Hepatocyte (in vitro differentiated cells): Measurements from ENCODE around the gene RGS1. TPM values are rescaled to one million over a fixed set of nuclear protein-coding genes. Genes with fewer than 3 reads are reported as not detected.

Source experiments
- DNase-seq: peaks from one replicate; pipeline ENCODE4 v3.0.0-alpha.2; 2016; ENCODE audit warnings: low spot score
- H2AFZ ChIP-seq: fragments of 200-600 bp; sonication (generic); 2 replicates; pipeline ENCODE4 v1.6.0; 2016; ENCODE audit warnings: antibody characterized with exemption, mild to moderate bottlenecking
- H3K27ac ChIP-seq: fragments of 200-600 bp; sonication (generic); 2 replicates; pipeline ENCODE4 v1.5.1; 2016; ENCODE audit warnings: mild to moderate bottlenecking
- H3K27me3 ChIP-seq: fragments of 200-600 bp; sonication (generic); 2 replicates; pipeline ENCODE4 v1.6.1; 2016
- H3K36me3 ChIP-seq: fragments of 200-600 bp; sonication (generic); replicated peaks from 2 replicates; pipeline ENCODE4 v1.5.1; 2016; ENCODE audit warnings: low read depth; ENCODE audit not compliant: insufficient read depth
- H3K4me1 ChIP-seq: fragments of 200-600 bp; sonication (generic); 2 replicates; pipeline ENCODE4 v1.5.1; 2016; ENCODE audit warnings: mild to moderate bottlenecking, moderate library complexity; ENCODE audit not compliant: insufficient read depth
- H3K4me2 ChIP-seq: fragments of 200-600 bp; sonication (generic); 2 replicates; pipeline ENCODE4 v1.6.0; 2016
- H3K4me3 ChIP-seq: fragments of 200-600 bp; sonication (generic); 2 replicates; pipeline ENCODE4 v1.5.1; 2016; ENCODE audit warnings: mild to moderate bottlenecking
- H3K79me2 ChIP-seq: fragments of 200-600 bp; sonication (generic); 2 replicates; pipeline ENCODE4 v1.6.0; 2017; ENCODE audit warnings: mild to moderate bottlenecking
- H3K9me2 ChIP-seq: fragments of 200-600 bp; sonication (generic); replicated peaks from 2 replicates; pipeline ENCODE4 v1.6.0; 2017; ENCODE audit warnings: mild to moderate bottlenecking; ENCODE audit not compliant: insufficient read depth
- H3K9me3 ChIP-seq: fragments of 200-600 bp; sonication (generic); 2 replicates; pipeline ENCODE4 v1.5.1; 2016; ENCODE audit warnings: low read depth, mild to moderate bottlenecking
- H4K20me1 ChIP-seq: fragments of 200-600 bp; sonication (generic); 2 replicates; pipeline ENCODE4 v1.6.0; 2016; ENCODE audit warnings: mild to moderate bottlenecking; ENCODE audit not compliant: insufficient read depth, poor library complexity, severe bottlenecking
- CTCF ChIP-seq: fragments of 200-600 bp; sonication (generic); IDR thresholded peaks from 2 replicates; pipeline ENCODE4 v1.5.1; 2016; ENCODE audit warnings: antibody characterized with exemption, mild to moderate bottlenecking; ENCODE audit not compliant: poor library complexity
- EZH2 ChIP-seq: fragments of 200-600 bp; sonication (generic); IDR thresholded peaks from 2 replicates; pipeline ENCODE4 v1.6.1; 2016; ENCODE audit warnings: antibody characterized with exemption, mild to moderate bottlenecking, borderline replicate concordance
- EZH2phosphoT487 ChIP-seq: fragments of 200-600 bp; sonication (generic); IDR thresholded peaks from one replicate; pipeline ENCODE4 v1.6.1; 2018; ENCODE audit warnings: antibody characterized with exemption, mild to moderate bottlenecking, low read depth, moderate library complexity; ENCODE audit not compliant: unreplicated experiment, severe bottlenecking
- WGBS: methylation state at CpG from one replicate; pipeline ENCODE4 v1.1.6; 2016; ENCODE audit warnings: low lambda C conversion rate; ENCODE audit errors: missing lambda C conversion rate; 5-methylcytosine and 5-hydroxymethylcytosine counted together
- polyA plus RNA-seq: library from polyadenylated mRNA; unstranded; fragments of >200 nt; fragmentation: Nextera tagmentation; extraction: Ambion mirVana; gene quantifications from 2 replicates; pipeline ENCODE4 v1.2.1, GENCODE V29; 2016
- total RNA-seq: library from RNA; depleted of rRNA; stranded (reverse); fragments of >200 nt; gene quantifications from 2 replicates; pipeline ENCODE4 v1.2.3, GENCODE V29; 2014

Gene RGS1
- total and polyA plus RNA-seq, 2 experiments from 2014 or later, result 4.0 to 9.8 TPM

- DNase-seq, result no peak
- Histone ChIP-seq H3K36me3 (no peaks in the 10 kb centered on the region), H3K4me2 (no peak overlapping the region), H3K27ac (no peak overlapping the region), H3K9me2 (no peaks in the 10 kb centered on the region), H3K4me1 (peaks cover 10% of the 10 kb centered on the region), H2AFZ (no peak overlapping the region), H3K4me3 (no peak overlapping the region), H3K9me3 (no peaks in the 10 kb centered on the region), H4K20me1 (no peaks in the 10 kb centered on the region), H3K79me2 (no peaks in the 10 kb centered on the region), H3K27me3 (no peaks in the 10 kb centered on the region)
- 92% methylated on average over 1 of the region's 1 CpG for WGBS
- no peak for TF ChIP-seq CTCF
- no peak for TF ChIP-seq EZH2
- TF ChIP-seq EZH2phosphoT487, result no peak
These were observed 894 bp downstream of the RGS1 start for GRCh38 chr1:192576190-192577144.

GRCh38 chr1:192577145-192578140 lies 1.9 kb downstream of the RGS1 start:
- no peak overlapping the region for H3K4me3 ChIP-seq

More at GRCh38 chr1:192577145-192578140, 1.9 kb downstream of the RGS1 start:
- H3K27me3 ChIP-seq, result no peaks in the 10 kb centered on the region
- H4K20me1 ChIP-seq, result no peaks in the 10 kb centered on the region
- no peaks in the 10 kb centered on the region for H3K79me2 ChIP-seq
- TF ChIP-seq CTCF, result no peak
- TF ChIP-seq EZH2phosphoT487, result no peak
- no peak for TF ChIP-seq EZH2
- WGBS, result 91% methylated on average over 2 of the region's 2 CpGs
- H3K9me3 ChIP-seq, result no peaks in the 10 kb centered on the region
- H3K4me1 ChIP-seq, result peaks cover 10% of the 10 kb centered on the region
- H3K9me2 ChIP-seq, result no peaks in the 10 kb centered on the region
- H3K36me3 ChIP-seq, result no peaks in the 10 kb centered on the region
- no peak overlapping the region for H2AFZ ChIP-seq
- DNase-seq, result no peak
- no peak overlapping the region for H3K4me2 ChIP-seq
- H3K27ac ChIP-seq, result no peak overlapping the region
